Endothelial cell of umbilical vein (primary cell): ENCODE results near the gene PTPN14. TPM values are rescaled to one million over a fixed set of nuclear protein-coding genes. Genes with fewer than 3 reads are reported as not detected.

Source experiments
- Bru-seq: library from RNA; stranded (reverse); fragments of 400-500 nt; gene quantifications from one replicate; lab custom pipeline; 2021; lab: Mats Ljungman, UMichigan
- BruChase-seq, 2 experiments: library from RNA; stranded (reverse); fragments of 400-500 nt; gene quantifications; one replicate each; lab custom pipeline; 2021; lab: Mats Ljungman, UMichigan
- BruUV-seq: library from RNA; stranded (reverse); fragments of 400-500 nt; replicated peaks from 2 replicates; lab custom pipeline; 2021; lab: Mats Ljungman, UMichigan
- CTCF ChIA-PET: fragments of 300-600, 350-600 bp; sonication (Branson Sonifier 250); formaldehyde crosslinking; loops from one replicate; lab custom pipeline; 2021; ENCODE audit warnings: antibody characterized with exemption, inconsistent platforms; lab: Charles Lee
- POLR2A ChIA-PET: fragments of 300-600, 350-600 bp; sonication (Branson Sonifier 250); formaldehyde crosslinking; loops from one replicate; lab custom pipeline; 2021; ENCODE audit warnings: antibody characterized with exemption, inconsistent platforms; lab: Charles Lee
- DNase-seq: peaks from one replicate; pipeline ENCODE4 v3.0.0-alpha.2; 2011; ENCODE audit warnings: low read depth, low spot score
- FAIRE-seq: peaks from 2 replicates; lab custom pipeline; 2011; peaks lifted over from hg19 to GRCh38; lab: Jason Lieb, UNC
- H2AFZ ChIP-seq: 2 replicates; pipeline ENCODE4 v1.6.0; 2012; ENCODE audit warnings: low read depth, low read length, control low read depth, inconsistent platforms
- H3K27ac ChIP-seq: 2 replicates; pipeline ENCODE4 v1.5.1; 2011; ENCODE audit warnings: low read depth, mild to moderate bottlenecking, control low read depth, low read length, moderate library complexity; ENCODE audit not compliant: insufficient read depth
- H3K27me3 ChIP-seq, 2 experiments: 2 replicates each; pipeline versions ENCODE4 v1.6.0 to v1.6.1; 2011; ENCODE audit warnings: low read length in 2 of 2, mixed read lengths in 1 of 2; ENCODE audit not compliant: control insufficient read depth in 2 of 2, insufficient read depth in 2 of 2
- H3K36me3 ChIP-seq, 2 experiments: 2 replicates in 1 of 2; 3 replicates in 1 of 2; pipeline ENCODE4 v1.5.1; 2011; ENCODE audit warnings: low read length in 2 of 2, mild to moderate bottlenecking in 1 of 2, moderate library complexity in 1 of 2; ENCODE audit not compliant: control insufficient read depth in 2 of 2, insufficient read depth in 2 of 2; ENCODE audit errors: extremely low read depth in 1 of 2
- H3K4me1 ChIP-seq: 3 replicates; pipeline ENCODE4 v1.5.1; 2011; ENCODE audit warnings: mild to moderate bottlenecking, low read length; ENCODE audit not compliant: control insufficient read depth, insufficient read depth; ENCODE audit errors: extremely low read depth
- H3K4me2 ChIP-seq: 2 replicates; pipeline ENCODE4 v1.6.1; 2011; ENCODE audit warnings: low read length, control low read depth, mixed read lengths; ENCODE audit not compliant: insufficient read depth
- H3K4me3 ChIP-seq, 3 experiments: fragments of 200-600 bp in 1 of 3; sonication (generic), shearing (Covaris generic) in 1 of 3; replicated peaks in 1 of 3; 2 replicates each; pipeline ENCODE4 v1.5.1; 2011 to 2016; ENCODE audit warnings: control low read depth in 3 of 3, low read length in 3 of 3, mild to moderate bottlenecking in 2 of 3, inconsistent platforms in 1 of 3, low read depth in 1 of 3, moderate library complexity in 1 of 3; ENCODE audit not compliant: insufficient read depth in 1 of 3
- H3K79me2 ChIP-seq: 2 replicates; pipeline ENCODE4 v1.6.0; 2012; ENCODE audit warnings: low read length, inconsistent platforms; ENCODE audit not compliant: control insufficient read depth, insufficient read depth
- H3K9ac ChIP-seq: replicated peaks from 2 replicates; pipeline ENCODE3; 2011; ENCODE audit warnings: low read length, control low read depth; ENCODE audit not compliant: insufficient read depth; ENCODE audit errors: extremely low read depth
- H3K9me1 ChIP-seq: replicated peaks from 3 replicates; pipeline ENCODE4 v1.6.0; 2011; ENCODE audit warnings: mild to moderate bottlenecking, low read length; ENCODE audit not compliant: control insufficient read depth, insufficient read depth; ENCODE audit errors: extremely low read depth
- H3K9me3 ChIP-seq: replicated peaks from 2 replicates; pipeline ENCODE4 v1.5.1; 2012; ENCODE audit warnings: low read length, inconsistent platforms; ENCODE audit not compliant: control insufficient read depth, insufficient read depth
- H4K20me1 ChIP-seq: replicated peaks from 2 replicates; pipeline ENCODE3; 2011; ENCODE audit warnings: mild to moderate bottlenecking, low read length; ENCODE audit not compliant: control insufficient read depth, insufficient read depth; ENCODE audit errors: extremely low read depth
- EZH2 ChIP-seq: IDR thresholded peaks from 2 replicates; pipeline ENCODE4 v1.6.1; 2012; ENCODE audit warnings: borderline replicate concordance, low read depth, mild to moderate bottlenecking, moderate library complexity, low read length, inconsistent platforms; ENCODE audit not compliant: severe bottlenecking
- FOS ChIP-seq: IDR thresholded peaks from 2 replicates; pipeline ENCODE4 v1.6.1; 2011; ENCODE audit warnings: mild to moderate bottlenecking, low read length, moderate library complexity, borderline replicate concordance; ENCODE audit not compliant: insufficient read depth
- GATA2 ChIP-seq: IDR thresholded peaks from 2 replicates; pipeline ENCODE4 v1.7.0; 2011; ENCODE audit warnings: low read depth, mild to moderate bottlenecking, moderate library complexity, mixed read lengths, low read length; ENCODE audit not compliant: insufficient read length, insufficient read depth
- JUN ChIP-seq: IDR thresholded peaks from 2 replicates; pipeline ENCODE4 v1.6.1; 2011; ENCODE audit warnings: borderline replicate concordance, low read depth; ENCODE audit not compliant: insufficient read length, insufficient read depth
- MYC ChIP-seq: IDR thresholded peaks from one replicate; pipeline ENCODE4 v1.6.1; 2011; ENCODE audit warnings: mild to moderate bottlenecking, low read depth, low read length
- POLR2A ChIP-seq: IDR thresholded peaks from 2 replicates; pipeline ENCODE4 v1.6.1; 2012; ENCODE audit warnings: low read depth, mild to moderate bottlenecking, control low read depth, low read length
- POLR2AphosphoS5 ChIP-seq: IDR thresholded peaks from 2 replicates; pipeline ENCODE4 v1.6.1; 2012; ENCODE audit warnings: low read depth, mild to moderate bottlenecking, control low read depth, low read length, moderate library complexity; ENCODE audit not compliant: insufficient read depth
- dilution Hi-C: fragments of 300-500 bp; cut with MboI; formaldehyde crosslinking; loops from one replicate; pipeline ENCODE4 v1.15.0; 2019; ENCODE audit warnings: low sequenced_read_pairs; ENCODE audit not compliant: extremely low pct_ligation_motif_present
- intact Hi-C: fragments of 100-400 bp; cut with micrococcal nuclease; formaldehyde crosslinking; loops from one replicate; pipeline ENCODE4 v1.10.0; 2022
- long read RNA-seq: library from polyadenylated mRNA; stranded (forward); transcript quantifications from one replicate; pipeline ENCODE4 v2.0.0, GENCODE V29; 2021
- polyA minus RNA-seq, 3 experiments: library from RNA; depleted of rRNA, polyadenylated mRNA; stranded (reverse); fragments of >200 nt; gene quantifications; 1 replicate in 1 of 3; 2 replicates in 2 of 3; pipeline ENCODE4 v1.2.3, GENCODE V29; 2011
- polyA plus RNA-seq, 4 experiments: library from polyadenylated mRNA; depleted of rRNA in 3 of 4; stranded (reverse) in 3 of 4; unstranded in 1 of 4; fragments of >200 nt; gene quantifications; 2 replicates each; pipeline versions ENCODE4 v1.2.1 to v1.2.3, GENCODE V29; 2011 to 2012; ENCODE audit warnings: missing spikeins in 1 of 4
- total RNA-seq: library from RNA; stranded (reverse); gene quantifications from 2 replicates; pipeline ENCODE4 v1.2.3, GENCODE V29; 2021
- TF ChIP-seq, protein P1 (sequence below), 2 donors: IDR thresholded peaks; 1 replicate in 1 of 2; 2 replicates in 1 of 2; pipeline ENCODE4 v1.5.1; 2011; ENCODE audit warnings: low read length in 2 of 2, mild to moderate bottlenecking in 2 of 2, moderate library complexity in 2 of 2, control low read depth in 1 of 2, inconsistent platforms in 1 of 2, low read depth in 1 of 2; ENCODE audit not compliant: insufficient read depth in 1 of 2; ENCODE audit errors: extremely low read depth in 1 of 2
- TF ChIP-seq, protein P2 (sequence below): IDR thresholded peaks from 2 replicates; pipeline ENCODE4 v1.6.1; 2011; ENCODE audit not compliant: insufficient read depth, insufficient read length

The PTPN14 gene
- 88.9 and 93.0 TPM in 2 replicates for total RNA-seq
- 18.5 and 23.1 TPM in 2 replicates for polyA plus RNA-seq
- 18.2 and 18.3 TPM in 2 replicates for polyA plus RNA-seq (2011; cell fraction: cytosol; rRNA removed)
- 35.6 and 36.4 TPM in 2 replicates for polyA plus RNA-seq (2011; cell fraction: nucleus; rRNA removed)
- 22.8 and 30.2 TPM in 2 replicates for polyA plus RNA-seq (2012)
- 114 and 116 TPM in 2 replicates for polyA minus RNA-seq
- polyA minus RNA-seq (2011; cell fraction: cytosol; rRNA and poly(A)+ RNA removed) = 22.9 TPM
- polyA minus RNA-seq (2011; cell fraction: nucleus; rRNA and poly(A)+ RNA removed) = 109 and 123 TPM in 2 replicates
- Bru-seq, nascent RNA = percentile 95 among the genes with signal in this experiment
- percentile 91 among the genes with signal in this experiment for BruChase-seq, experiment 1, labeled RNA remaining after a 6-hour chase
- BruChase-seq, experiment 2, labeled RNA remaining after a 2-hour chase = percentile 90 among the genes with signal in this experiment
- long read RNA-seq, full-length matches to known transcripts = 1 of 15 reads
- long read RNA-seq, partial matches to known transcripts = 2 of 15 reads
- long read RNA-seq, other reads (novel, unspliced or antisense) = 12 of 15 reads

DNA sequence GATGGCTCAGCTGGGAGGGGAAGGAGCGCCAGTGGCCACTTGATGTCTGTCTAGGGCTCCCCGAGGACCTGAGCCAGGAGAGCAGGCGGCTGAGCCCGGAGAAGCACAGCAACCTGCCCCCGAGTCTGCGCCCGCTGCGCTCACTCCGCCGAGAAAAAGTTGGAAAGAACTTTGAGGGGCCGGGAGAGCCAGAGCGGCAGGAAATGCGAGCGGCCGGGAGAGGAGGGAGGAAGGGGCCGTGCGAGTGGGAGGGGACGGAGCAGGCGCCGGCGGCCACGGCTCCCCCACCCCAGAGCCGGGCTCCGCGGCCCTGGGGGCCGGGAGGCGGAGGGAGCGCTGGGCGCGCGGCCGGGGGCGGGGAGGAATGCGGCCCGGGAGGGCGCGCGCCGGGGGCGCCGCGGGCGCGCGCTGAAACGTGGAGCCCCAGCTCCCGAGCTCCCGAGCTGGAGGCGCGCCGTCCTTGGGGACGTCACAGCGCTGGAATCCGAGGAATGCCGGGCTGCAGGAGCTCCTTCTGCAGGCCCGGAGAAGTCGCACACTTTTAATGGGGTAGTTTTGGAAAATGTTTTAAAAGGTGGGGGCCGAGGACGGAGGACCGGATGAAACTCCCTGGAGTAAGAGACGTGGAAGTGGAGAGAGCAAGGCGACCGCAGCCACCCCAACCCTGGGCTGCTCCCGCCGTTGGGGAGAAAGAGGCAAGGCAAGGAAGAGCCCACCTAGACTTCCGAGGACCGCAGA lies at the start of gene PTPN14:
TSS of gene PTPN14 (minus strand) at position 167 of the 738 bp plus-strand sequence. CDS start 86,799 bp downstream, outside the sequence.
- Histone ChIP-seq H3K27me3 (no peaks in the 10 kb centered on the region), H4K20me1 (peaks cover 2% of the 10 kb centered on the region), H2AFZ (peak within 1 kb of the TSS; percentile 60), H3K27ac (peak within 1 kb of the TSS; percentile 98), H3K4me3 (peak within 1 kb of the TSS; percentile 31 to 88 (median 73)), H3K4me1 (peaks cover 50% of the 10 kb centered on the region), H3K9ac (peak within 1 kb of the TSS; percentile 99), H3K9me3 (no peaks in the 10 kb centered on the region), H3K9me1 (no peaks in the 10 kb centered on the region), H3K36me3 (no peaks in the 10 kb centered on the region), H3K79me2 (peaks cover 44% of the 10 kb centered on the region), H3K4me2 (peak within 1 kb of the TSS; percentile 94)
- dilution Hi-C loops = no loop called here
- peak; percentile 63 for FAIRE-seq
- BruUV-seq = no TSS peak
- intact Hi-C loops = loop anchor here (1.0 to 2.0 kb wide), 10 partner anchors 34 to 270 kb away; partner anchors contain the start of genes CENPF and SMYD2
- CTCF ChIA-PET = interaction anchor here (0.6 to 12.4 kb wide), 19 partner anchors 9 to 219 kb away, joined by 3 to 171 read pairs (median 5); no protein-coding TSS in a partner anchor
- TF ChIP-seq GATA2 (no peak), FOS (peak; percentile 25), POLR2A (peak; percentile 97), JUN (no peak), EZH2 (no peak), POLR2AphosphoS5 (peak; percentile 92), MYC (no peak)
- TF ChIP-seq, protein P1, sequence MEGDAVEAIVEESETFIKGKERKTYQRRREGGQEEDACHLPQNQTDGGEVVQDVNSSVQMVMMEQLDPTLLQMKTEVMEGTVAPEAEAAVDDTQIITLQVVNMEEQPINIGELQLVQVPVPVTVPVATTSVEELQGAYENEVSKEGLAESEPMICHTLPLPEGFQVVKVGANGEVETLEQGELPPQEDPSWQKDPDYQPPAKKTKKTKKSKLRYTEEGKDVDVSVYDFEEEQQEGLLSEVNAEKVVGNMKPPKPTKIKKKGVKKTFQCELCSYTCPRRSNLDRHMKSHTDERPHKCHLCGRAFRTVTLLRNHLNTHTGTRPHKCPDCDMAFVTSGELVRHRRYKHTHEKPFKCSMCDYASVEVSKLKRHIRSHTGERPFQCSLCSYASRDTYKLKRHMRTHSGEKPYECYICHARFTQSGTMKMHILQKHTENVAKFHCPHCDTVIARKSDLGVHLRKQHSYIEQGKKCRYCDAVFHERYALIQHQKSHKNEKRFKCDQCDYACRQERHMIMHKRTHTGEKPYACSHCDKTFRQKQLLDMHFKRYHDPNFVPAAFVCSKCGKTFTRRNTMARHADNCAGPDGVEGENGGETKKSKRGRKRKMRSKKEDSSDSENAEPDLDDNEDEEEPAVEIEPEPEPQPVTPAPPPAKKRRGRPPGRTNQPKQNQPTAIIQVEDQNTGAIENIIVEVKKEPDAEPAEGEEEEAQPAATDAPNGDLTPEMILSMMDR (IDR thresholded peaks at IDR 0.05; ENCODE audit: extremely low read depth in 1 of 2, insufficient read depth in 1 of 2, low read depth in 1 of 2, low read length in 2 of 2) = peak; percentile 17 to 47
- TF ChIP-seq, protein P2, sequence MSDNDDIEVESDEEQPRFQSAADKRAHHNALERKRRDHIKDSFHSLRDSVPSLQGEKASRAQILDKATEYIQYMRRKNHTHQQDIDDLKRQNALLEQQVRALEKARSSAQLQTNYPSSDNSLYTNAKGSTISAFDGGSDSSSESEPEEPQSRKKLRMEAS = no peak
- POLR2A ChIA-PET = interaction anchor here (0.7 to 1.7 kb wide), 9 partner anchors 9 to 564 kb away, joined by 3 to 22 read pairs (median 4); partner anchors contain the start of gene PROX1
- peak; percentile 93 for DNase-seq
